GM12878 (cell line): ENCODE results near the gene MTMR10.

Experiments
- HCFC1 ChIP-seq: fragments of 150-350 bp; IDR thresholded peaks from 2 replicates; pipeline ENCODE4 v1.6.1; 2014; ENCODE audit warnings: low read length
- IKZF2 ChIP-seq, 2 experiments: fragments of 450-650 bp; IDR thresholded peaks; 2 replicates each; pipeline ENCODE4 v1.6.1; 2017; ENCODE audit warnings: mild to moderate bottlenecking in 2 of 2, moderate library complexity in 2 of 2
- PAX8 ChIP-seq: fragments of 450-650 bp; IDR thresholded peaks from 2 replicates; pipeline ENCODE4 v1.6.1; 2017; ENCODE audit warnings: mild to moderate bottlenecking, moderate library complexity
- SIN3A ChIP-seq: IDR thresholded peaks from 2 replicates; pipeline ENCODE4 v1.6.1; 2012; ENCODE audit warnings: low read depth, low read length, improper control_type of control experiment
- TF ChIP-seq, protein P1 (sequence below), 3 experiments: IDR thresholded peaks in 2 of 3; conservative IDR thresholded peaks in 1 of 3; 2 replicates each; pipeline ENCODE4 v1.5.1; 2011; ENCODE audit warnings: low read depth in 3 of 3, low read length in 3 of 3, mild to moderate bottlenecking in 3 of 3, control low read depth in 2 of 3, moderate library complexity in 2 of 3, inconsistent platforms in 1 of 3, mixed read lengths in 1 of 3; ENCODE audit not compliant: control insufficient read depth in 2 of 3, insufficient read depth in 1 of 3; ENCODE audit errors: extremely low read depth in 1 of 3
- TF ChIP-seq, protein P2 (sequence below): fragments of 150-350 bp; IDR thresholded peaks from 2 replicates; pipeline ENCODE4 v1.6.1; 2016; ENCODE audit warnings: low read depth, low read length

DNA sequence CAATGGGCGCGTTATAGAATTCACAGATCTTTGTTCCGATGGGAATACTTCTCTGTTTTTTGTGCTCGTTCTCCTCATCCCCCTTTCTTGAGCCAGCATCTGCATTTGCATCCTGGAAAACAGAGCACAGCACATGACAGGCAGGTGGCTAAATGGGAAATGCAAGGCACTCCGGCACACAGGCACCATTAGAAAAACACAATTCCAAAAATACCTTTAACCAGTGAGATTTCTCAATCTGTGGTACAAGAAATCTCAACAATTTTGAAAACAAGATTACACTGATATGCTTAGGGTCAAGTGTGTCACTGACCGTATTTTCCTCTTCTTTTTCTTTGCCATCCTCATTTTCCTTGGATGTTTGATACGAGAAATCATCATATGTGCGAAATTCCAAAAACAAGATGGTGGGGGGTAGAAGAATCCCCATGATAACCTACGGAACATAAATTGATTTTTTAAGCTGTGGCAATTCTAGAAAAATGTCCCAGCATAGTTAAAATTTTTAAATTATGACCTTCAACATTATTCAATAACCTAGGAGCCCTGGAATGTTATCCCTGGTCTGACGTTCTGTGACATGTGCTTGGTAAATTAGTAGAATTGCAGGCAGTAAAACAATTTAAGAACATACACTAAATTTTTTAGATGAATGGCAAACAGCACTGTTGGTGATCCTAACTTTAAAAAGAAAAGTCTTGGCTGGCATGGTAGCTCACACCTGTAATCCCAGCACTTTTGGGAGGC lies 46.5 kb upstream of the MTMR10 start:
- TF ChIP-seq, protein P1, sequence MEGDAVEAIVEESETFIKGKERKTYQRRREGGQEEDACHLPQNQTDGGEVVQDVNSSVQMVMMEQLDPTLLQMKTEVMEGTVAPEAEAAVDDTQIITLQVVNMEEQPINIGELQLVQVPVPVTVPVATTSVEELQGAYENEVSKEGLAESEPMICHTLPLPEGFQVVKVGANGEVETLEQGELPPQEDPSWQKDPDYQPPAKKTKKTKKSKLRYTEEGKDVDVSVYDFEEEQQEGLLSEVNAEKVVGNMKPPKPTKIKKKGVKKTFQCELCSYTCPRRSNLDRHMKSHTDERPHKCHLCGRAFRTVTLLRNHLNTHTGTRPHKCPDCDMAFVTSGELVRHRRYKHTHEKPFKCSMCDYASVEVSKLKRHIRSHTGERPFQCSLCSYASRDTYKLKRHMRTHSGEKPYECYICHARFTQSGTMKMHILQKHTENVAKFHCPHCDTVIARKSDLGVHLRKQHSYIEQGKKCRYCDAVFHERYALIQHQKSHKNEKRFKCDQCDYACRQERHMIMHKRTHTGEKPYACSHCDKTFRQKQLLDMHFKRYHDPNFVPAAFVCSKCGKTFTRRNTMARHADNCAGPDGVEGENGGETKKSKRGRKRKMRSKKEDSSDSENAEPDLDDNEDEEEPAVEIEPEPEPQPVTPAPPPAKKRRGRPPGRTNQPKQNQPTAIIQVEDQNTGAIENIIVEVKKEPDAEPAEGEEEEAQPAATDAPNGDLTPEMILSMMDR (IDR thresholded peaks at IDR 0.05 in 2 of 3, conservative IDR thresholded peaks at IDR 0.05 in 1 of 3; ENCODE audit: control insufficient read depth in 2 of 3, extremely low read depth in 1 of 3, insufficient read depth in 1 of 3, low read depth in 3 of 3, low read length in 3 of 3) = no peak
- TF ChIP-seq, protein P2, sequence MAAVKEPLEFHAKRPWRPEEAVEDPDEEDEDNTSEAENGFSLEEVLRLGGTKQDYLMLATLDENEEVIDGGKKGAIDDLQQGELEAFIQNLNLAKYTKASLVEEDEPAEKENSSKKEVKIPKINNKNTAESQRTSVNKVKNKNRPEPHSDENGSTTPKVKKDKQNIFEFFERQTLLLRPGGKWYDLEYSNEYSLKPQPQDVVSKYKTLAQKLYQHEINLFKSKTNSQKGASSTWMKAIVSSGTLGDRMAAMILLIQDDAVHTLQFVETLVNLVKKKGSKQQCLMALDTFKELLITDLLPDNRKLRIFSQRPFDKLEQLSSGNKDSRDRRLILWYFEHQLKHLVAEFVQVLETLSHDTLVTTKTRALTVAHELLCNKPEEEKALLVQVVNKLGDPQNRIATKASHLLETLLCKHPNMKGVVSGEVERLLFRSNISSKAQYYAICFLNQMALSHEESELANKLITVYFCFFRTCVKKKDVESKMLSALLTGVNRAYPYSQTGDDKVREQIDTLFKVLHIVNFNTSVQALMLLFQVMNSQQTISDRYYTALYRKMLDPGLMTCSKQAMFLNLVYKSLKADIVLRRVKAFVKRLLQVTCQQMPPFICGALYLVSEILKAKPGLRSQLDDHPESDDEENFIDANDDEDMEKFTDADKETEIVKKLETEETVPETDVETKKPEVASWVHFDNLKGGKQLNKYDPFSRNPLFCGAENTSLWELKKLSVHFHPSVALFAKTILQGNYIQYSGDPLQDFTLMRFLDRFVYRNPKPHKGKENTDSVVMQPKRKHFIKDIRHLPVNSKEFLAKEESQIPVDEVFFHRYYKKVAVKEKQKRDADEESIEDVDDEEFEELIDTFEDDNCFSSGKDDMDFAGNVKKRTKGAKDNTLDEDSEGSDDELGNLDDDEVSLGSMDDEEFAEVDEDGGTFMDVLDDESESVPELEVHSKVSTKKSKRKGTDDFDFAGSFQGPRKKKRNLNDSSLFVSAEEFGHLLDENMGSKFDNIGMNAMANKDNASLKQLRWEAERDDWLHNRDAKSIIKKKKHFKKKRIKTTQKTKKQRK = no peak
- TF ChIP-seq HCFC1 (no peak), SIN3A (no peak), IKZF2 (IDR thresholded peaks at IDR 0.05) (no peak), PAX8 (no peak)
